H1 (cell line): Measurements from ENCODE around the gene OBP2B. TPM values are rescaled to one million over a fixed set of nuclear protein-coding genes. Genes with fewer than 3 reads are reported as not detected.
"Not testable (repeated sequence)": the region's sequence is repeated elsewhere in the genome, so short reads cannot be mapped to it uniquely, and the experiment has no call there.

ENCODE experiments used
- CTCF ChIA-PET: fragments of 300-600 bp; sonication (Branson Sonifier 250); formaldehyde crosslinking; loops from one replicate; lab custom pipeline; 2021; ENCODE audit not compliant: partially characterized antibody; lab: Charles Lee
- POLR2A ChIA-PET: fragments of 300-600 bp; sonication (Branson Sonifier 250); formaldehyde crosslinking; loops from one replicate; lab custom pipeline; 2021; ENCODE audit warnings: inconsistent platforms; ENCODE audit not compliant: partially characterized antibody; lab: Charles Lee
- DNase-seq, 2 experiments: peaks; one replicate each; pipeline versions ENCODE4 v3.0.0 to v3.0.0-alpha.2; 2010 to 2022; ENCODE audit warnings: low spot score in 2 of 2, low read depth in 1 of 2, mixed read lengths in 1 of 2
- FAIRE-seq: peaks from 2 replicates; lab custom pipeline; 2011; peaks lifted over from hg19 to GRCh38; lab: Jason Lieb, UNC
- H2AFZ ChIP-seq: 2 replicates; pipeline ENCODE4 v1.8.1; 2012; ENCODE audit warnings: low read length, inconsistent platforms
- H2AK5ac ChIP-seq: 2 replicates; pipeline ENCODE4 v1.6.1; 2013; ENCODE audit warnings: low read depth, low read length
- H2BK120ac ChIP-seq: replicated peaks from 2 replicates; pipeline ENCODE3; 2013; ENCODE audit warnings: low read depth, low read length, inconsistent platforms
- H2BK12ac ChIP-seq: 2 replicates; pipeline ENCODE4 v1.6.1; 2013; ENCODE audit warnings: low read depth, low read length
- H2BK15ac ChIP-seq: 2 replicates; pipeline ENCODE4 v1.6.1; 2013; ENCODE audit warnings: low read length
- H2BK20ac ChIP-seq: 2 replicates; pipeline ENCODE4 v1.6.1; 2013; ENCODE audit warnings: low read length
- H2BK5ac ChIP-seq: 2 replicates; pipeline ENCODE4 v1.6.1; 2013; ENCODE audit warnings: low read depth, low read length
- H3K14ac ChIP-seq: 2 replicates; pipeline ENCODE4 v1.6.1; 2013; ENCODE audit warnings: inconsistent platforms; ENCODE audit not compliant: insufficient read length
- H3K18ac ChIP-seq: 2 replicates; pipeline ENCODE4 v1.6.1; 2013; ENCODE audit warnings: low read length; ENCODE audit errors: extremely low read depth
- H3K23ac ChIP-seq: 2 replicates; pipeline ENCODE4 v1.6.1; 2013; ENCODE audit warnings: inconsistent platforms; ENCODE audit not compliant: insufficient read length
- H3K23me2 ChIP-seq: 2 replicates; pipeline ENCODE4 v1.6.1; 2013; ENCODE audit warnings: low read depth, low read length
- H3K27ac ChIP-seq: 2 replicates; pipeline ENCODE4 v1.6.1; 2011; ENCODE audit warnings: low read depth, low read length, inconsistent platforms
- H3K27me3 ChIP-seq, 4 experiments: replicated peaks in 1 of 4; 1 replicate in 1 of 4; 2 replicates in 3 of 4; pipeline versions ENCODE4 v1.6.1 to v1.8.1; 2011 to 2013; ENCODE audit warnings: low read length in 3 of 4, mild to moderate bottlenecking in 3 of 4, inconsistent platforms in 2 of 4, mixed read lengths in 2 of 4, moderate library complexity in 1 of 4; ENCODE audit not compliant: control insufficient read depth in 3 of 4, insufficient read depth in 3 of 4; ENCODE audit errors: extremely low read depth in 1 of 4
- H3K36me3 ChIP-seq, 4 experiments: 2 replicates each; pipeline versions ENCODE4 v1.6.1 to v1.8.1; 2011 to 2013; ENCODE audit warnings: mild to moderate bottlenecking in 4 of 4, low read length in 3 of 4, moderate library complexity in 2 of 4, control low read depth in 1 of 4, inconsistent platforms in 1 of 4; ENCODE audit not compliant: insufficient read depth in 4 of 4, control insufficient read depth in 2 of 4
- H3K4ac ChIP-seq: replicated peaks from 2 replicates; pipeline ENCODE3; 2013; ENCODE audit warnings: low read length, low read depth, mixed read lengths, inconsistent platforms; ENCODE audit not compliant: insufficient read length
- H3K4me1 ChIP-seq, 4 experiments: replicated peaks in 1 of 4; 1 replicate in 1 of 4; 2 replicates in 3 of 4; pipeline versions ENCODE4 v1.6.1 to v1.8.1; 2011 to 2013; ENCODE audit warnings: low read length in 3 of 4, inconsistent platforms in 2 of 4, mixed read lengths in 1 of 4; ENCODE audit not compliant: insufficient read depth in 4 of 4, control insufficient read depth in 3 of 4
- H3K4me2 ChIP-seq, 2 experiments: 2 replicates each; pipeline versions ENCODE4 v1.6.1 to v1.8.1; 2011 to 2013; ENCODE audit warnings: low read depth in 2 of 2, low read length in 2 of 2, control low read depth in 1 of 2, inconsistent platforms in 1 of 2, mild to moderate bottlenecking in 1 of 2; ENCODE audit not compliant: insufficient read depth in 1 of 2
- H3K4me3 ChIP-seq, 4 experiments: fragments of 200-600, 300-600 bp in 1 of 4; sonication (generic), shearing (Covaris generic), sonication (Bioruptor Twin) in 1 of 4; 2 replicates each; pipeline versions ENCODE4 v1.5.1 to v1.8.1; 2011 to 2016; ENCODE audit warnings: low read length in 4 of 4, low read depth in 3 of 4, control low read depth in 2 of 4, inconsistent platforms in 2 of 4, mild to moderate bottlenecking in 2 of 4, mixed read lengths in 1 of 4, moderate library complexity in 1 of 4; ENCODE audit not compliant: insufficient read depth in 2 of 4; ENCODE audit errors: extremely low read depth in 1 of 4
- H3K56ac ChIP-seq: replicated peaks from 2 replicates; pipeline ENCODE3; 2013; ENCODE audit warnings: low read depth, mild to moderate bottlenecking, mixed read lengths, low read length, inconsistent platforms; ENCODE audit not compliant: insufficient read length
- H3K79me1 ChIP-seq: 2 replicates; pipeline ENCODE4 v1.6.1; 2013; ENCODE audit warnings: low read depth, low read length, control low read depth
- H3K79me2 ChIP-seq, 2 experiments: 2 replicates each; pipeline versions ENCODE4 v1.6.1 to v1.8.1; 2012 to 2013; ENCODE audit warnings: low read length in 2 of 2, mild to moderate bottlenecking in 2 of 2, inconsistent platforms in 1 of 2; ENCODE audit not compliant: insufficient read depth in 2 of 2, control insufficient read depth in 1 of 2
- H3K9ac ChIP-seq, 4 experiments: replicated peaks in 1 of 4; 1 replicate in 1 of 4; 2 replicates in 3 of 4; pipeline versions ENCODE4 v1.6.1 to v1.8.1; 2011 to 2013; ENCODE audit warnings: low read depth in 3 of 4, low read length in 3 of 4, control low read depth in 2 of 4, mild to moderate bottlenecking in 2 of 4, moderate library complexity in 2 of 4, inconsistent platforms in 1 of 4; ENCODE audit errors: extremely low read depth in 1 of 4
- H3K9me3 ChIP-seq, 2 experiments: 2 replicates each; pipeline versions ENCODE4 v1.6.1 to v1.8.1; 2012 to 2013; ENCODE audit warnings: mild to moderate bottlenecking in 2 of 2, moderate library complexity in 2 of 2, control low read depth in 1 of 2, inconsistent platforms in 1 of 2, low read depth in 1 of 2, low read length in 1 of 2, mixed read lengths in 1 of 2; ENCODE audit not compliant: insufficient read depth in 2 of 2
- H4K20me1 ChIP-seq, 2 experiments: replicated peaks in 1 of 2; 2 replicates each; pipeline versions ENCODE3 to v1.8.1; 2011 to 2013; ENCODE audit warnings: inconsistent platforms in 2 of 2, low read length in 2 of 2, mild to moderate bottlenecking in 1 of 2; ENCODE audit not compliant: insufficient read depth in 2 of 2, control insufficient read depth in 1 of 2
- H4K5ac ChIP-seq: 2 replicates; pipeline ENCODE4 v1.6.1; 2013; ENCODE audit warnings: low read length, low read depth, mixed read lengths, inconsistent platforms; ENCODE audit not compliant: insufficient read length
- H4K8ac ChIP-seq: 2 replicates; pipeline ENCODE4 v1.8.0; 2013; ENCODE audit warnings: mild to moderate bottlenecking, moderate library complexity, low read length, inconsistent platforms; ENCODE audit not compliant: insufficient read depth; ENCODE audit errors: extremely low read depth
- H4K91ac ChIP-seq: replicated peaks from 2 replicates; pipeline ENCODE3; 2013; ENCODE audit warnings: low read length, mixed read lengths, inconsistent platforms; ENCODE audit not compliant: insufficient read length
- WGBS, 2 experiments: shearing (Covaris generic) in 1 of 2; methylation state at CpG; one replicate each; pipeline versions ENCODE4 v1.1.6 to v1.1.7; 2013 to 2015; ENCODE audit warnings: low lambda C conversion rate in 2 of 2, mixed read lengths in 2 of 2, inconsistent platforms in 1 of 2, low coverage in 1 of 2, missing lambda C conversion rate in 1 of 2; ENCODE audit not compliant: insufficient replicate concordance in 2 of 2, insufficient coverage in 1 of 2, insufficient read length in 1 of 2; ENCODE audit errors: extremely low coverage in 1 of 2, missing lambda C conversion rate in 1 of 2; 5-methylcytosine and 5-hydroxymethylcytosine counted together
- polyA plus RNA-seq, 7 experiments: library from polyadenylated mRNA; depleted of rRNA in 3 of 7; stranded (reverse) in 5 of 7; unstranded in 2 of 7; fragments of >200 nt in 5 of 7; fragments of 200-250 nt in 2 of 7; gene quantifications; 1 replicate in 5 of 7; 2 replicates in 1 of 7; 4 replicates in 1 of 7; pipeline versions ENCODE4 v1.2.1 to v1.2.3, GENCODE V29; 2011 to 2013; ENCODE audit warnings: missing spikeins in 2 of 7, mixed read lengths in 2 of 7
- total RNA-seq: library from RNA; stranded (reverse); fragmentation: NEBNext Ultra II Directional; extraction: Animal tissue kit (Norgen Biotek cat#: 25700); gene quantifications from 2 replicates; pipeline ENCODE4 v1.2.1, GENCODE V29; 2021

Gene OBP2B
- total and polyA plus RNA-seq, 2 of the 8 experiments (the other 6 are each of a cell fraction or from before 2014, with no cell fraction given), result not detected

- H2BK12ac ChIP-seq, H4K20me1 ChIP-seq, H3K79me1 ChIP-seq, H3K4me2 ChIP-seq, POLR2A ChIA-PET, H4K5ac ChIP-seq, H3K18ac ChIP-seq, H3K27me3 ChIP-seq, H3K14ac ChIP-seq, H3K9me3 ChIP-seq, H2AFZ ChIP-seq, H3K27ac ChIP-seq, H3K4me3 ChIP-seq, H3K79me2 ChIP-seq, H3K36me3 ChIP-seq, H2BK120ac ChIP-seq, H3K4ac ChIP-seq, H2BK5ac ChIP-seq, H3K23ac ChIP-seq, DNase-seq, FAIRE-seq, H3K4me1 ChIP-seq, H2BK15ac ChIP-seq, H2AK5ac ChIP-seq, H3K23me2 ChIP-seq, H2BK20ac ChIP-seq, H4K8ac ChIP-seq, H4K91ac ChIP-seq, H3K9ac ChIP-seq, H3K56ac ChIP-seq: not testable (repeated sequence)
- WGBS, 2 experiments, result 82% methylated on average over 18 of the region's 19 CpGs; no CpG with 5 or more reads in 1 of the 2 experiments
- CTCF ChIA-PET, result interaction anchor here (1.1 to 1.2 kb wide), 2 partner anchors 32 to 179 kb away, joined by 3 to 4 read pairs; no protein-coding TSS in a partner anchor
Measured at GRCh38 chr9:133218049-133218975, 9.3 kb upstream of the OBP2B start.
